Nephron (organoid): ENCODE results near the gene TRAPPC11.

Experiments
- H3K27ac Mint-ChIP-seq, 3 experiments: 2 replicates each; pipeline ENCODE4 v1.8.0; 2020; ENCODE audit warnings: mixed read lengths in 3 of 3, mild to moderate bottlenecking in 2 of 3, moderate library complexity in 1 of 3
- H3K27me3 Mint-ChIP-seq: 2 replicates; pipeline ENCODE4 v1.8.0; 2021; ENCODE audit warnings: low read depth, mild to moderate bottlenecking, moderate library complexity, mixed read lengths
- H3K36me3 Mint-ChIP-seq: 2 replicates; pipeline ENCODE4 v1.8.0; 2020; ENCODE audit warnings: low read depth, mixed read lengths
- H3K4me1 Mint-ChIP-seq: 2 replicates; pipeline ENCODE4 v1.8.0; 2020; ENCODE audit warnings: mixed read lengths
- H3K4me3 Mint-ChIP-seq, 3 experiments: 2 replicates each; pipeline ENCODE4 v1.8.0; 2020; ENCODE audit warnings: mild to moderate bottlenecking in 3 of 3, mixed read lengths in 3 of 3, moderate library complexity in 2 of 3
- H3K9me3 Mint-ChIP-seq: 2 replicates; pipeline ENCODE4 v1.8.0; 2020; ENCODE audit warnings: mixed read lengths
- CTCF ChIP-seq, 3 experiments: fragments of 200-600 bp; sonication (generic); IDR thresholded peaks; one replicate each; pipeline ENCODE4 v1.5.0; 2021; ENCODE audit warnings: antibody characterized with exemption in 3 of 3; ENCODE audit not compliant: unreplicated experiment in 3 of 3

Gene TRAPPC11

DNA sequence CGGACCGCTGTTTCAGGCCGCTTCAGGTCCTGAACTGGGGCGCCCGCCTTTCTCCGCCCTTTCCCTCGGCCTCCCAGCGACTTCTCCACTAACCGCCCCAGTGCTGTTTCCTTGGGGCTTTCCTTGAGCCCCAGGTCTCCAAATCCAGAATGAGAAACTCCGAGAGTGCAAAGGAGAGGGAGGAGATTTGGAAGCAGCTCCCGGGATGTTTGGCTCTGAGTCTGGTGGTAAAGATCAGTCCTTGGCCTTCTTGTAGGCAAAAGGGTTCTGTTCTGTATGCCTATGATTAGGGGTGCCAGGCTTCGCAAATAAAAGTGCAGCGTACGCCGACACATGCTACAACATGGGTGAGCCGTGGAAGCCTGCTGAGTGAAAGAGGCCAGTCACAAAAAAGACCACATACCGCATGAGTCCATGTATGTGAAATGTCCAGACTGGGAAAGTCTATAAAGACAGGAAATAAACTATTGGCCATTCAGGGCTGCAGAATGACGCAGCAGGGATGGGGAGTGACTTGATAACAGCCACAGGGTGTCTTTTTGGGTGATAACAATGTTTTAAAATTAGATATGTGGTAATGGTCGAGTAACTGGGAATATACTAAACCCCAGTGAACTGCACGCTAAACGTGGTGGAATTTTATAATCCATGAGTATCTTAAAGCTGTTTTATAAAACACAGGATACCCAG lies 99.8 kb downstream of the TRAPPC11 start:
- Mint-ChIP-seq H3K9me3 (no peaks in the 10 kb centered on the region), H3K27me3 (peaks cover 24% of the 10 kb centered on the region), H3K4me3 (no peak overlapping the region), H3K27ac (no peak overlapping the region), H3K4me1 (peaks cover 8% of the 10 kb centered on the region), H3K36me3 (no peaks in the 10 kb centered on the region)
- TF ChIP-seq CTCF (IDR thresholded peaks at IDR 0.05; ENCODE audit: unreplicated experiment in 3 of 3) = no peak

DNA sequence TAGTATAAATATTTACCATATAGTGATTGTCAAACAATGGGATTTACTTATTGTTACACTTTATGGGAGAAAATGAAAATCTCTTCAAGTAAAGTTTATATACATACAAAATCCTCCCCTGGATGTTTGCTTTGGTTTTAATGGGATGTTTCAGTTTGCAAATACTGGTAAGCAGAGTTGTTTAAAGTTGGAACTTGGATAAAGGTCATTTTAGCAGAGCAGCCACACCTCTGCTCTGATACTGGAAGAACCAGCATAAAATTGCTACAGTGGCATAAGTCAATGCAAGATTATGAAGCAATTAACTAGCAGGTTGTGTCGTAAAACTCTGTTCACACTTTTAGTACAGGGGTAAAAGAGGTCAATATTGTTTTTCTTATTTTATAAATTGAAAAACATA lies 101.2 kb downstream of the TRAPPC11 start:
- no peak overlapping the region for H3K4me3 Mint-ChIP-seq
- H3K9me3 Mint-ChIP-seq = no peaks in the 10 kb centered on the region

More for the DNA sequence above, 101.2 kb downstream of the TRAPPC11 start:
- H3K36me3 Mint-ChIP-seq = no peaks in the 10 kb centered on the region
- no peak overlapping the region for H3K27ac Mint-ChIP-seq
- no peak for TF ChIP-seq CTCF (IDR thresholded peaks at IDR 0.05; ENCODE audit: unreplicated experiment in 3 of 3)
- peaks cover 8% of the 10 kb centered on the region for H3K4me1 Mint-ChIP-seq
- peaks cover 24% of the 10 kb centered on the region for H3K27me3 Mint-ChIP-seq
